Measurements from ENCODE around the gene PERM1. TPM values are rescaled to one million over a fixed set of nuclear protein-coding genes. Genes with fewer than 3 reads are reported as not detected.

PERM1 gene
- total and polyA plus RNA-seq, 2 of the 13 experiments (the other 11 are each of a cell fraction or from before 2014, with no cell fraction given) = 0.04 to 0.29 TPM

DNA sequence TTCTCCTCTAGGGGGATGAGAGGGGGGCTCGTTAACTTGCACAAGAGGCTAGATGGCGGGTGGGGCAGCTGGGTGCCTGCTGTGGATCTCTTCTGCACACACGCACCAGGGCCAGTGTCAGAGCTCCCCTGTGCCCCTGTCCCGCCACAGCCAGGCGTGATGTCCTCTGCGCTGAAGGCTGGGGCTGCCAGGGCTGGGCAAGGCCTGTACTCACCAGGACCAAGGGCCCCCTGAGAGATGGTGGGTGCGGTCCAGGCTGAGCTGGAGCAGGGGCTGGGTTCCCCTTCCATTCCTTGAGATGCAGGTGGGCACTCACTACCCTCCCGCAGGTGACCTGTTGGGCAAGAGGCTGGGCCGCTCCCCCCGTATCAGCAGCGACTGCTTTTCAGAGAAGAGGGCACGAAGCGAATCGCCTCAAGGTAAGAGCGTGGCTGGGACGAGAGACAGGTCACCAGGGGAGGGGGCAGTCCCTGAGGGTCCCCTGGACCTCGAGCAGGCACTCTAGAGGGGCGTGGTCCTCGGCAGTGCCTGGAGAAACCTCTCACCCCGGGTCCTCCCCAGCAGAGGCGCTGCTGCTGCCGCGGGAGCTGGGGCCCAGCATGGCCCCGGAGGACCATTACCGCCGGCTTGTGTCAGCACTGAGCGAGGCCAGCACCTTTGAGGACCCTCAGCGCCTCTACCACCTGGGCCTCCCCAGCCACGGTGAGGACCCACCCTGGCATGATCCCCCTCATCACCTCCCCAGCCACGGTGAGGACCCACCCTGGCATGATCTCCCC lies 43.0 kb downstream of the PERM1 start (continued):
- TF ChIP-seq ZNF567 (CRISPR knock-in tag; IDR thresholded peaks at IDR 0.05; ENCODE audit: borderline replicate concordance) (no peak), FOXO1 (CRISPR knock-in tag; IDR thresholded peaks at IDR 0.05) (no peak), ADNP (CRISPR knock-in tag; IDR thresholded peaks at IDR 0.05) (no peak), MAX (IDR thresholded peaks at IDR 0.05) (peak; percentile 38; the same call in 1 of the 2 replicates), NBN (conservative IDR thresholded peaks at IDR 0.05) (no peak), ZSCAN21 (CRISPR knock-in tag; IDR thresholded peaks at IDR 0.05; ENCODE audit: borderline replicate concordance) (0 out of 2 replicates have a peak, but pooled peaks have one; percentile 41), CTCF (CRISPR knock-in tag; IDR thresholded peaks at IDR 0.05) (peak; percentile 38), ZNF687 (CRISPR knock-in tag; IDR thresholded peaks at IDR 0.05) (peak; percentile 25), HNRNPL (IDR thresholded peaks at IDR 0.05; ENCODE audit: low read depth, low read length) (0 out of 2 replicates have a peak, but pooled peaks have one; percentile 7), ZNF83 (CRISPR knock-in tag; IDR thresholded peaks at IDR 0.05; ENCODE audit: borderline replicate concordance) (no peak), BHLHE40 (IDR thresholded peaks at IDR 0.05; ENCODE audit: low read length) (no peak), ZNF605 (CRISPR knock-in tag; IDR thresholded peaks at IDR 0.05) (no peak), ZNF766 (CRISPR knock-in tag; IDR thresholded peaks at IDR 0.05; ENCODE audit: borderline replicate concordance) (no peak), CSRNP2 (CRISPR knock-in tag; conservative IDR thresholded peaks at IDR 0.05; ENCODE audit: low read depth) (no peak), HES4 (CRISPR knock-in tag; IDR thresholded peaks at IDR 0.05; ENCODE audit: borderline replicate concordance) (no peak), ZNF101 (CRISPR knock-in tag; IDR thresholded peaks at IDR 0.05; ENCODE audit: borderline replicate concordance, low read depth) (no peak)
- TF ChIP-seq, protein P1, sequence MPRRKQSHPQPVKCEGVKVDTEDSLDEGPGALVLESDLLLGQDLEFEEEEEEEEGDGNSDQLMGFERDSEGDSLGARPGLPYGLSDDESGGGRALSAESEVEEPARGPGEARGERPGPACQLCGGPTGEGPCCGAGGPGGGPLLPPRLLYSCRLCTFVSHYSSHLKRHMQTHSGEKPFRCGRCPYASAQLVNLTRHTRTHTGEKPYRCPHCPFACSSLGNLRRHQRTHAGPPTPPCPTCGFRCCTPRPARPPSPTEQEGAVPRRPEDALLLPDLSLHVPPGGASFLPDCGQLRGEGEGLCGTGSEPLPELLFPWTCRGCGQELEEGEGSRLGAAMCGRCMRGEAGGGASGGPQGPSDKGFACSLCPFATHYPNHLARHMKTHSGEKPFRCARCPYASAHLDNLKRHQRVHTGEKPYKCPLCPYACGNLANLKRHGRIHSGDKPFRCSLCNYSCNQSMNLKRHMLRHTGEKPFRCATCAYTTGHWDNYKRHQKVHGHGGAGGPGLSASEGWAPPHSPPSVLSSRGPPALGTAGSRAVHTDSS (CRISPR knock-in tag; conservative IDR thresholded peaks at IDR 0.05) = no peak
- TF ChIP-seq, protein P2, sequence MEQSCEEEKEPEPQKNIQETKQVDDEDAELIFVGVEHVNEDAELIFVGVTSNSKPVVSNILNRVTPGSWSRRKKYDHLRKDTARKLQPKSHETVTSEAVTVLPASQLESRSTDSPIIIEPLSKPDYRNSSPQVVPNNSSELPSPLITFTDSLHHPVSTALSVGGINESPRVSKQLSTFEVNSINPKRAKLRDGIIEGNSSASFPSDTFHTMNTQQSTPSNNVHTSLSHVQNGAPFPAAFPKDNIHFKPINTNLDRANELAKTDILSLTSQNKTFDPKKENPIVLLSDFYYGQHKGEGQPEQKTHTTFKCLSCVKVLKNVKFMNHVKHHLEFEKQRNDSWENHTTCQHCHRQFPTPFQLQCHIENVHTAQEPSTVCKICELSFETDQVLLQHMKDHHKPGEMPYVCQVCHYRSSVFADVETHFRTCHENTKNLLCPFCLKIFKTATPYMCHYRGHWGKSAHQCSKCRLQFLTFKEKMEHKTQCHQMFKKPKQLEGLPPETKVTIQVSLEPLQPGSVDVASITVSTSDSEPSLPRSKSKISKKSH (CRISPR knock-in tag; IDR thresholded peaks at IDR 0.05; ENCODE audit: borderline replicate concordance) = no peak
